ENCODE data around the gene EIF4EBP2.

The EIF4EBP2 gene

DNA sequence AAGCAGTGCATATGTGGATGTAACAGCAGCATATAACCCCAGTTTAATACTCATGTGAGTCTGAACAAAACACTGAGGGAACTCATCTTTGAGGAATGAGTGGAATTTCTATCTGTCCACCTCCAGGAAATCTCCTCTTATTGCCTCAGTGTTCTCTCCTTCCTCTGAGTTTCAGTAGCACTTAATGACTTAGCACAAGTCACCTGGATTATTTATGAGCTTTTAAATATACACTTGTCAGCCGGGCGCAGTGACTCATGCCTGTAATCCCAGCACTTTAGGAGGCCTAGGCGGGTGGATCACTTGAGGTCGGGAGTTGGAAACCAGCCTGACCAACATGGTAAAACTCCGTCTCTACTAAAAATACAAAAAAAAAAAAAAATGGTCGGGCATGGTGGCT is 25.8 kb upstream of the EIF4EBP2 start:
- no peaks in the 10 kb centered on the region for H3K27me3 ChIP-seq (ENCODE audit: control insufficient read depth, insufficient read depth, low read length)
- peaks cover 2% of the 10 kb centered on the region; the same call in 1 of the 2 replicates for H3K4me1 ChIP-seq (ENCODE audit: control insufficient read depth, insufficient read depth, low read length)
- DNase-seq (ENCODE audit: low read depth, low spot score), result no peak
- no peaks in the 10 kb centered on the region for H3K9me3 ChIP-seq (ENCODE audit: control insufficient read depth, insufficient read depth, low read length)
- H3K4me3 ChIP-seq (ENCODE audit: low read length), result no peak overlapping the region
- H3K36me3 ChIP-seq (ENCODE audit: control insufficient read depth, insufficient read depth, low read length), result no peaks in the 10 kb centered on the region
- H3K27ac ChIP-seq (ENCODE audit: low read length), result no peak overlapping the region
- no CpG with 5 or more reads among the region's 6 CpGs for WGBS (ENCODE audit: insufficient coverage, insufficient read length)

DNA sequence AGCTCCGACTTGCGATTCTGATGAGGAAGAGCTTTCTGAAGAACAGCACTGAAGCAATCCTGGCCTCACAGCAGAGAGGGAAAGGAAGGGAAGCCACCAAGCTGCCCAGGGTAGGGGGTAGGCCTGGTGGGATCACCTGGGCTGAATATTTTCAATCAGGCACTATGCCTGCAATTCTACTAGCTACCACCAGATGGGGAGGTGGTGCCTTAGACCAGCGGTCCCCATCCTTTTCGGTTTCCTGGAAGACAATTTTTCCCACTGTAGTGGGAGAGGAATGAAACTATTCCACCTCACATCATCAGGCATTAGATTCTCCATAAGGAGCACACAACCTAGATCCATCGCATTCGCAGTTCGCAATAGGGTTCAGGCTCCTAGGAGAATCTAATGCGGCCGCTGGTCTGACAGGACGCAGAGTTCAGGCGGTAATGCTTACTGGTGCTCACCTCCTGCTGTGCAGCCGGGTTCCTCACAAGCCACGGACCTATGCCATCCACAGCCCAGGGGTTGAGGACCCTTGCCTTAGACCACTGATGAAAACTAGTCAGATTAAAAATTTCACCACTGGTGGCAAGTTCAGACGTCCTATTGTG is 24.3 kb upstream of the EIF4EBP2 start:
- no CpG with 5 or more reads among the region's 14 CpGs for WGBS (ENCODE audit: insufficient coverage, insufficient read length)
- DNase-seq (ENCODE audit: low read depth, low spot score), result no peak
- peaks cover 2% of the 10 kb centered on the region; the same call in 1 of the 2 replicates for H3K4me1 ChIP-seq (ENCODE audit: control insufficient read depth, insufficient read depth, low read length)
- H3K9me3 ChIP-seq (ENCODE audit: control insufficient read depth, insufficient read depth, low read length), result no peaks in the 10 kb centered on the region
- H3K36me3 ChIP-seq (ENCODE audit: control insufficient read depth, insufficient read depth, low read length), result no peaks in the 10 kb centered on the region
- H3K27ac ChIP-seq (ENCODE audit: low read length), result no peak overlapping the region
- H3K27me3 ChIP-seq (ENCODE audit: control insufficient read depth, insufficient read depth, low read length), result no peaks in the 10 kb centered on the region
- H3K4me3 ChIP-seq (ENCODE audit: low read length), result no peak overlapping the region

DNA sequence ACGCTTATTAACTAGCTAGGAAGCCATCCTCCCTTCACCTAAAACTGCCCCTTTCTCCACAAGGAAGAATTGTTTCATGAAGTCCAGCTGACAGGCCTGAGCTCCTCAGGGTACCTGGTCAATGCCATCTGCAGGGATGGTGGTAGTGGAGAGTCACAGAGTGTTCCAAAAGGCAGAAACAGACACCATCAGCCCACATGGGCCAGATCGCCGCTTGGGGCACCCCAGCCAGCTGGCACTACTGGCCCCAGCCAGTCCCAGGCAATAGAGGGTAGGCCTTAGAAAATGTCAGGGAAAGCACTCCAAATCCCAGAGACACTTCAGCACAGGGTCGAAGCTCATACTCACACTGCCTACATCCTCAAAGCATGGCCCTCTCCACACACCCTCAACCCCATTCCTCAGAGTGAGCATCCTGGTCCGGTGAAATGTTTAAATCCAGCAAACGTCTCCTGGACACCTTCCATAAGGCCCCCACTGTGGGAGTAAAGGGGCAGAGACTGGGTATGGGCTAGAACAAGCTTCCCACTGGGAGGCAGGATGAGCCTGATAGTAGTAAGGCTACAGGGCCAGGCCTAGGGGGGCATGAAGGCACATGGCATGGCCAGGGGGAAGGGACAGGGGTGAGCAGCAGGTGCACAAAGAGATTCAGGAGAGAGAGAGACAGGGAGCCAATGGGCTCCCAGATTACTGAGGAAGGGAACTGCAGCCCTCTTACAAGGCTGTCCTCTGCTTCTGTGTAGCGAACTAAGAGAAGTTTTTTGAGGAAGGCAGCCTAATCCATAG is 23.4 kb upstream of the EIF4EBP2 start:
- no CpG with 5 or more reads among the region's 7 CpGs for WGBS (ENCODE audit: insufficient coverage, insufficient read length)
- no peak for DNase-seq (ENCODE audit: low read depth, low spot score)
- Histone ChIP-seq H3K27ac (ENCODE audit: low read length) (no peak overlapping the region), H3K4me3 (ENCODE audit: low read length) (no peak overlapping the region), H3K36me3 (ENCODE audit: control insufficient read depth, insufficient read depth, low read length) (no peaks in the 10 kb centered on the region), H3K27me3 (ENCODE audit: control insufficient read depth, insufficient read depth, low read length) (no peaks in the 10 kb centered on the region), H3K4me1 (ENCODE audit: control insufficient read depth, insufficient read depth, low read length) (peaks cover 2% of the 10 kb centered on the region; the same call in 1 of the 2 replicates), H3K9me3 (ENCODE audit: control insufficient read depth, insufficient read depth, low read length) (no peaks in the 10 kb centered on the region)

DNA sequence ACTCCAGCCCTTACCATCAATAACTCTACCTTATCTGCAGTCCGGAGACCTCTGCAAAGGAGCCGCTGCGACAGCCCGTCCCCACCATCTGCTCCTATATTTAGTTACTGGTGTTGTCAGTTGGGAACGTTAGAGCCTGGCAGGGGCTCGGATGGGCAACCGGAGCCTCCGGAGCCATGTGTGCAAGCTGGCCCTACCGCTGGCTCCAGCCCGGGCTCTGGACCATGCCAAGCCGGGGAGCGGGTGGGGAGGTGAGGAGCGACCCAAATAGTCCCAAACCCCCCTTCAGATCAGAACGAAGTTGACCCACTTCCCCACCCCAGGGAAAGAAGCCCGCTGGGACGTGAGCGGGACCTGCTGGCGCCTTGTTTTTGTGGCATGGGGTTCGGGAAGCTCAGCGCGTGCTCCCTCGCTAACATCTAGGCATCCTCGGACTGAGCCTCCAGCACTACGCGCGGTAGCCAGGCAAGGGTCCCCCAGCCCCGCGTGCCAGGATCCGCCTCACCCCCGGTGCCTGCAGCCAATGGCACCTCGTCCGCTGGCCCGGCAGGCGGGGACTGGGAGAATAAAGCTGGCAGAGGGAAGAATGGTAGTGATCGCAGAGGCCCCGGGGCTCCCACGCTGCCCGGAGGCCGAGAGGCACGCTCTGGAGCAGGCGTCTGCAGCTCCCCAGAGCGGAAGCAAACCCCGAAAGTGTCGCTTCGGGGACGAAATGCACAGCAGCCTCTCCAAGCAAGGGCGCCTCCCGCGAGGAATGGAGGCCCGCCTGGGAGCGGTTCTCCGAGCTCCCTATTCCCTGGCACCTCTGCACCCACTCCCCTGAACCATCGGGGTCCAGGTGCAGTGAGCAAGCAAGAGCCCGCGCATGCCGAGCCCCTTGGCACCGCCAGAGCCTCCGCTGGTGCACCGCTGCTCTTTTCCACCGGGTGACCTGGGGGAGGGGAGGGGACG is 22.2 kb upstream of the EIF4EBP2 start:
- no peaks in the 10 kb centered on the region for H3K27me3 ChIP-seq (ENCODE audit: control insufficient read depth, insufficient read depth, low read length)
- H3K9me3 ChIP-seq (ENCODE audit: control insufficient read depth, insufficient read depth, low read length), result no peaks in the 10 kb centered on the region
- DNase-seq (ENCODE audit: low read depth, low spot score), result no peak
- WGBS (ENCODE audit: insufficient coverage, insufficient read length), result no CpG with 5 or more reads among the region's 61 CpGs
- H3K4me1 ChIP-seq (ENCODE audit: control insufficient read depth, insufficient read depth, low read length), result peaks cover 2% of the 10 kb centered on the region; the same call in 1 of the 2 replicates
- no peaks in the 10 kb centered on the region for H3K36me3 ChIP-seq (ENCODE audit: control insufficient read depth, insufficient read depth, low read length)
- H3K27ac ChIP-seq (ENCODE audit: low read length), result no peak overlapping the region
- H3K4me3 ChIP-seq (ENCODE audit: low read length), result peak overlapping the region; percentile 69

DNA sequence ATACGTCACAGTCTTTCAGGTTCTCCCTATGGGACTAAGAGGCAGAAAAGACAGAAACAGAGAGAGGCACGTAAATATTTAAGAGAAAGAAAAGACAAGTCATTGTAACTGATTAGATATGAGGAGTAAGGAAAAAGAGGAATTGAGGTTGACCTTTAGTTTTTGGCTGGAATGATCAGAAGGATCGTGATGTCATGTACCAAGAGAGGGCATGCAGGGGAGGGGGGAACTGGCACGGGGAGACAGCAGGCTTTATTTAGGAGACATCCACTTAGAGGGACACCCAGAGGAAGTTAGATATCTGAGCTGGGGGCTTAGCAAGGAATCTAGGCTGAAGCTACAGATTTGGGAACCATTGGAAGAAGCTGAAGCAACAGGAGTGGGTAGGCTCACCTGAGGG is 12.3 kb upstream of the EIF4EBP2 start:
- Histone ChIP-seq H3K4me3 (ENCODE audit: low read length) (no peak overlapping the region), H3K27ac (ENCODE audit: low read length) (no peak overlapping the region), H3K9me3 (ENCODE audit: control insufficient read depth, insufficient read depth, low read length) (no peaks in the 10 kb centered on the region), H3K27me3 (ENCODE audit: control insufficient read depth, insufficient read depth, low read length) (no peaks in the 10 kb centered on the region), H3K36me3 (ENCODE audit: control insufficient read depth, insufficient read depth, low read length) (no peaks in the 10 kb centered on the region), H3K4me1 (ENCODE audit: control insufficient read depth, insufficient read depth, low read length) (no peaks in the 10 kb centered on the region)
- WGBS (ENCODE audit: insufficient coverage, insufficient read length), result 100% methylated on average over 2 of the region's 4 CpGs
- no peak for DNase-seq (ENCODE audit: low read depth, low spot score)

DNA sequence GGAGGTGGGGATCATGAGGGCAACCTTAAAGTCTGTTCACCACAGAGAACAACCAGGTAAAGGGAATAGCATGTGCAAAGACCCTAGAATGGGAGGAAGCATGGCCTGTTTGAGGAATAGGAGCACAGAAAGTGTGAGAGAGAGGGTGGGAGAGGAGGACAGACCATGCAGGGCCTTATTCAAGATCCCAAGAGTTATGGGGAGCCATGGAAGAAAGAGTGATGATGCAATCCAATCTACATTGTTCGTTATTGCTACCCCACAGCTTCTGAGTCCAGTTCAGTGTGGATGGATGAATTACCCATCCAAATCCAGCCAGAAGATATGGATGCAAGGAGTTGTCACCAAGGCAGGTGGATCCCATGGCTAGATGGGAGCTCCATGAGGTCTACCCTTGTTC is 7.8 kb upstream of the EIF4EBP2 start:
- WGBS (ENCODE audit: insufficient coverage, insufficient read length), result no CpG with 5 or more reads among the region's 1 CpG
- no peaks in the 10 kb centered on the region for H3K4me1 ChIP-seq (ENCODE audit: control insufficient read depth, insufficient read depth, low read length)
- DNase-seq (ENCODE audit: low read depth, low spot score), result no peak

DNA sequence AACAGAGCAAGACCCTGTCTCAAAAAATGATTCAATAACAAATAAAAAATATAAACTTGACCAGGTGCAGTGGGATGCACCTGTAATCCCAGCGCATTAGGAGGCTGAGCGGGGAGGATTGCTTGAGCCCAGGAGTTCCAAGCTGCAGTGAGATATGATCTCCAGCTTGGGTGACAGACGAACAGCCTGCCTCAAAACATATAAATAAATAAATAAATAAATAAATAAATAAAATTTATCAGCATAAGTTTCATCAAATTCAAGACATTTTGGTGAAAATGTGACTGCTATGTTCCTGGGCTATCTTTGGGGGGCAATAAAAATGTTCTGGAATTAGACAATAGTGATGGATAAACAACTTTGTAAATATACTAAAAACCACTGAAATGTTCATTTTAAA is 4.8 kb upstream of the EIF4EBP2 start:
- Histone ChIP-seq H3K4me3 (ENCODE audit: low read length) (no peak overlapping the region), H3K4me1 (ENCODE audit: control insufficient read depth, insufficient read depth, low read length) (no peaks in the 10 kb centered on the region), H3K36me3 (ENCODE audit: control insufficient read depth, insufficient read depth, low read length) (no peaks in the 10 kb centered on the region), H3K27me3 (ENCODE audit: control insufficient read depth, insufficient read depth, low read length) (no peaks in the 10 kb centered on the region), H3K9me3 (ENCODE audit: control insufficient read depth, insufficient read depth, low read length) (no peaks in the 10 kb centered on the region), H3K27ac (ENCODE audit: low read length) (no peak overlapping the region)
- no CpG with 5 or more reads among the region's 3 CpGs for WGBS (ENCODE audit: insufficient coverage, insufficient read length)
- DNase-seq (ENCODE audit: low read depth, low spot score), result no peak

More for the DNA sequence above, 7.8 kb upstream of the EIF4EBP2 start:
- no peak overlapping the region for H3K27ac ChIP-seq (ENCODE audit: low read length)
- no peaks in the 10 kb centered on the region for H3K9me3 ChIP-seq (ENCODE audit: control insufficient read depth, insufficient read depth, low read length)
- H3K36me3 ChIP-seq (ENCODE audit: control insufficient read depth, insufficient read depth, low read length), result no peaks in the 10 kb centered on the region
- no peak overlapping the region for H3K4me3 ChIP-seq (ENCODE audit: low read length)
- H3K27me3 ChIP-seq (ENCODE audit: control insufficient read depth, insufficient read depth, low read length), result no peaks in the 10 kb centered on the region

DNA sequence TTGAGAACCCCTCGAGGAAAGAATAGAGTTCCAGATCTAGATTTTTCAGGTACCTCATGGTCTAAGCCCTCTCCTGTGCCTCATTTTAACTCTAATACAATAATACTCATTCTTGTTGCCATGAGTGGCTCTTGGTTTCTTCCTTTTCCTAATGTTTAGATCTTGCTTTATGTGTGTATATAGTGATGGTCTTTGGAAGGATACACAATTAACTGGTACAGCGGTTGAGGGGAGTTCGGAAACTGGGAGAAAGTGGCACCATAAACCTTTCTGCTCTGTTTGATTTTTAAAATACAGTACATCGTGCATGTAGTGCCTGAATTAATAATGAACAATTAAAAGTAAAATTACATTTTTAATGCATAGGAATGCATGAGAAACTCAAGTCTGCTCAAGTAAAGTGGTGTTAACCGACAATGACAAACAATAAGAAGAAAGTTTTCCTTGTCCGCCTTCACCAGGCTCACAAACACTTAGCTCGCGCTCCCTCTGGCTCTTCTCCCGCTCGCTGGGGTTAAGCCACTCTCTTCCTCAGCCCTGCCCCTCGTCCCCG is 386 bp upstream of the EIF4EBP2 start:
- WGBS (ENCODE audit: insufficient coverage, insufficient read length), result no CpG with 5 or more reads among the region's 12 CpGs

DNA sequence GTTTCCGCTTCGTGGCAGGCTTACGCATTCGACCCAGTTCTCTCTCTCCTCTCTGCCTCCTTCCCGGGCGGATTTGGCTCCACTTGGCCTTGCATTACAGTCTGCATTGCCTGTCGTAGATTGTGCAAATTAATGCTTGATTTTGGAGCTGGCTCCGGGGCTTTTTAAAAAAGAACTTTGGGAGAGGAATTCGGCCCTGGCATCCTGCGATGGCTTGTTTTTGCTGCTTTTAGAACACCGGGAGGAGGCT is 767 bp downstream of the EIF4EBP2 start:
- no peaks in the 10 kb centered on the region for H3K27me3 ChIP-seq (ENCODE audit: control insufficient read depth, insufficient read depth, low read length)
- no CpG with 5 or more reads among the region's 11 CpGs for WGBS (ENCODE audit: insufficient coverage, insufficient read length)
- H3K4me3 ChIP-seq (ENCODE audit: low read length), result peak overlapping the region; percentile 96
- DNase-seq (ENCODE audit: low read depth, low spot score), result no peak
- H3K36me3 ChIP-seq (ENCODE audit: control insufficient read depth, insufficient read depth, low read length), result no peaks in the 10 kb centered on the region; the same call in 1 of the 2 replicates
- H3K27ac ChIP-seq (ENCODE audit: low read length), result no peak overlapping the region
- peaks cover 2% of the 10 kb centered on the region; the same call in 1 of the 2 replicates for H3K4me1 ChIP-seq (ENCODE audit: control insufficient read depth, insufficient read depth, low read length)
- no peaks in the 10 kb centered on the region for H3K9me3 ChIP-seq (ENCODE audit: control insufficient read depth, insufficient read depth, low read length)

More for the DNA sequence above, 386 bp upstream of the EIF4EBP2 start:
- Histone ChIP-seq H3K9me3 (ENCODE audit: control insufficient read depth, insufficient read depth, low read length) (no peaks in the 10 kb centered on the region), H3K4me1 (ENCODE audit: control insufficient read depth, insufficient read depth, low read length) (0 out of 2 replicates have a peak, but pooled peaks cover 2% of the 10 kb centered on the region), H3K36me3 (ENCODE audit: control insufficient read depth, insufficient read depth, low read length) (no peaks in the 10 kb centered on the region; the same call in 1 of the 2 replicates), H3K27ac (ENCODE audit: low read length) (no peak overlapping the region), H3K27me3 (ENCODE audit: control insufficient read depth, insufficient read depth, low read length) (no peaks in the 10 kb centered on the region), H3K4me3 (ENCODE audit: low read length) (no peak overlapping the region)
- no peak for DNase-seq (ENCODE audit: low read depth, low spot score)
